Lower lobe of right lung (tissue), 2 donors: ENCODE data around the gene HRH1. TPM values are rescaled to one million over a fixed set of nuclear protein-coding genes. Genes with fewer than 3 reads are reported as not detected.

Source experiments
- ATAC-seq, 2 donors: fragments of 200-7000 bp; cut with Tn5 transposase; one replicate each; pipeline ENCODE4 v1.9.1; 2020 to 2022; ENCODE audit warnings: mild to moderate bottlenecking in 2 of 2, moderate library complexity in 2 of 2
- DNase-seq: peaks from one replicate; pipeline ENCODE4 v3.0.0-alpha.2; 2020
- H3K27ac ChIP-seq: fragments of 200-600 bp; one replicate; pipeline ENCODE4 v1.8.0; 2022
- H3K27me3 ChIP-seq: fragments of 200-600 bp; one replicate; pipeline ENCODE4 v1.8.0; 2022; ENCODE audit warnings: low read depth
- H3K36me3 ChIP-seq: fragments of 200-600 bp; one replicate; pipeline ENCODE4 v1.8.0; 2022; ENCODE audit warnings: mild to moderate bottlenecking
- H3K4me1 ChIP-seq: fragments of 200-600 bp; one replicate; pipeline ENCODE4 v1.8.0; 2022
- H3K4me3 ChIP-seq: fragments of 200-600 bp; one replicate; pipeline ENCODE4 v1.8.0; 2022; ENCODE audit warnings: mild to moderate bottlenecking
- H3K9me3 ChIP-seq: fragments of 200-600 bp; one replicate; pipeline ENCODE4 v1.8.0; 2022
- CTCF ChIP-seq: fragments of 200-600 bp; IDR thresholded peaks from one replicate; pipeline ENCODE4 v1.8.0; 2022; ENCODE audit warnings: antibody characterized with exemption, mild to moderate bottlenecking
- intact Hi-C: fragments of 100-400 bp; cut with DNase I; formaldehyde crosslinking; loops from one replicate; pipeline ENCODE4 v1.11.0; 2022
- total RNA-seq: library from RNA; stranded (reverse); fragmentation: NEBNext Ultra II Directional; extraction: Animal tissue kit (Norgen Biotek cat#: 25700); gene quantifications from one replicate; pipeline ENCODE4 v1.2.1, GENCODE V29; 2021
- donor health status: DM: no; HTN: yes; CAD: no; lungs with severe emphysema.

HRH1 gene
- total RNA-seq, 1 donor from 2014 or later = 6.4 TPM

- Histone ChIP-seq H3K4me3 (no peak overlapping the region), H3K36me3 (no peaks in the 10 kb centered on the region), H3K27ac (no peak overlapping the region), H3K9me3 (no peaks in the 10 kb centered on the region), H3K27me3 (no peaks in the 10 kb centered on the region), H3K4me1 (no peaks in the 10 kb centered on the region)
- intact Hi-C loops = no loop called here
- no peak for TF ChIP-seq CTCF
- ATAC-seq (no peak), DNase-seq (no peak)
Measured at GRCh38 chr3:11239796-11240195, 85.5 kb downstream of the HRH1 start.

- Histone ChIP-seq H3K4me1 (no peaks in the 10 kb centered on the region), H3K4me3 (no peak overlapping the region), H3K27me3 (no peaks in the 10 kb centered on the region), H3K36me3 (no peaks in the 10 kb centered on the region), H3K9me3 (no peaks in the 10 kb centered on the region), H3K27ac (no peak overlapping the region)
- ATAC-seq (no peak), DNase-seq (no peak)
- intact Hi-C loops = no loop called here
- no peak for TF ChIP-seq CTCF
Measured at GRCh38 chr3:11240496-11240895, 86.2 kb downstream of the HRH1 start.

GRCh38 chr3:11244121-11244677, 89.9 kb downstream of the HRH1 start:
- ATAC-seq = no peak
- no peaks in the 10 kb centered on the region for H3K36me3 ChIP-seq
- no peak for TF ChIP-seq CTCF
- intact Hi-C loops = no loop called here
- H3K4me3 ChIP-seq = no peak overlapping the region
- H3K27me3 ChIP-seq = no peaks in the 10 kb centered on the region
- H3K27ac ChIP-seq = no peak overlapping the region
- DNase-seq = no peak
- no peaks in the 10 kb centered on the region for H3K4me1 ChIP-seq
- no peaks in the 10 kb centered on the region for H3K9me3 ChIP-seq

GRCh38 chr3:11245276-11245675, 91.0 kb downstream of the HRH1 start:
- intact Hi-C loops = no loop called here
- no peak for ATAC-seq

GRCh38 chr3:11245827-11246662, 91.8 kb downstream of the HRH1 start:
- Histone ChIP-seq H3K9me3 (no peaks in the 10 kb centered on the region), H3K27me3 (no peaks in the 10 kb centered on the region), H3K27ac (no peak overlapping the region), H3K36me3 (no peaks in the 10 kb centered on the region), H3K4me3 (no peak overlapping the region), H3K4me1 (no peaks in the 10 kb centered on the region)
- intact Hi-C loops = no loop called here
- no peak for TF ChIP-seq CTCF
- no peak for DNase-seq
- ATAC-seq = peak in 1 of 2 donors; percentile 38

More at GRCh38 chr3:11245276-11245675, 91.0 kb downstream of the HRH1 start:
- H3K4me3 ChIP-seq = no peak overlapping the region
- DNase-seq = no peak
- no peaks in the 10 kb centered on the region for H3K4me1 ChIP-seq
- no peak overlapping the region for H3K27ac ChIP-seq
- no peaks in the 10 kb centered on the region for H3K36me3 ChIP-seq
- no peak for TF ChIP-seq CTCF
- no peaks in the 10 kb centered on the region for H3K9me3 ChIP-seq
- no peaks in the 10 kb centered on the region for H3K27me3 ChIP-seq
